ENCODE measurements around the gene OR10A6. TPM values are rescaled to one million over a fixed set of nuclear protein-coding genes. Genes with fewer than 3 reads are reported as not detected.

Gene OR10A6
- total RNA-seq, 4 donors from 2014 or later = not detected

DNA sequence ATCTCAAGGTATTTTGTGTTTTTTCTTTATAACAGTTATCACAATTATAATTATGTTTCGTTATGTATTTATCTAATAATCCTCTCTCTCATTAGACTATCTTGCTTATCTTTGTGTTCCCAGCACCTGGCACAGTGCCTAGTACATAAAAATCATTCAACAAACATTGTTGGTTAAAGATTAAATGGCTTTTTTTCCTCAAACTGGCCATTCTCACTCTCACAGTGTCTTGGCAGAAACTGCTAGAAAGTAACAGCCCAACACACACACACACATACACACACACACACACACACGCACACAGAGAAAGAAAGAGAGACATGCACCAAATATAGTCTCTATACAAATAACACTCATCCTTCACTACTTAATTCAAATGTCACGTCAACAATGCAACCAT is 36.8 kb downstream of the OR10A6 start:
- intact Hi-C loops (cut with DNase I; ENCODE audit: low total_unique reads) = no loop called here
- H3K4me3 ChIP-seq = no peak overlapping the region
- no peaks in the 10 kb centered on the region for H3K36me3 ChIP-seq
- no peak overlapping the region for H3K27ac ChIP-seq
- no peaks in the 10 kb centered on the region for H3K27me3 ChIP-seq
- TF ChIP-seq, protein P1, sequence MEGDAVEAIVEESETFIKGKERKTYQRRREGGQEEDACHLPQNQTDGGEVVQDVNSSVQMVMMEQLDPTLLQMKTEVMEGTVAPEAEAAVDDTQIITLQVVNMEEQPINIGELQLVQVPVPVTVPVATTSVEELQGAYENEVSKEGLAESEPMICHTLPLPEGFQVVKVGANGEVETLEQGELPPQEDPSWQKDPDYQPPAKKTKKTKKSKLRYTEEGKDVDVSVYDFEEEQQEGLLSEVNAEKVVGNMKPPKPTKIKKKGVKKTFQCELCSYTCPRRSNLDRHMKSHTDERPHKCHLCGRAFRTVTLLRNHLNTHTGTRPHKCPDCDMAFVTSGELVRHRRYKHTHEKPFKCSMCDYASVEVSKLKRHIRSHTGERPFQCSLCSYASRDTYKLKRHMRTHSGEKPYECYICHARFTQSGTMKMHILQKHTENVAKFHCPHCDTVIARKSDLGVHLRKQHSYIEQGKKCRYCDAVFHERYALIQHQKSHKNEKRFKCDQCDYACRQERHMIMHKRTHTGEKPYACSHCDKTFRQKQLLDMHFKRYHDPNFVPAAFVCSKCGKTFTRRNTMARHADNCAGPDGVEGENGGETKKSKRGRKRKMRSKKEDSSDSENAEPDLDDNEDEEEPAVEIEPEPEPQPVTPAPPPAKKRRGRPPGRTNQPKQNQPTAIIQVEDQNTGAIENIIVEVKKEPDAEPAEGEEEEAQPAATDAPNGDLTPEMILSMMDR (IDR thresholded peaks at IDR 0.05) = no peak
- no peak for TF ChIP-seq POLR2A (IDR thresholded peaks at IDR 0.05)
- no peak for DNase-seq
- no peaks in the 10 kb centered on the region for H3K4me1 ChIP-seq
- no peaks in the 10 kb centered on the region for H3K9me3 ChIP-seq

- no peaks in the 10 kb centered on the region for H3K4me1 ChIP-seq
- no peak overlapping the region for H3K27ac ChIP-seq
- H3K36me3 ChIP-seq = no peaks in the 10 kb centered on the region
- no peaks in the 10 kb centered on the region for H3K9me3 ChIP-seq
- no peak for TF ChIP-seq POLR2A (IDR thresholded peaks at IDR 0.05)
- TF ChIP-seq, protein P1 (IDR thresholded peaks at IDR 0.05) = no peak
- DNase-seq = no peak
- H3K27me3 ChIP-seq = no peaks in the 10 kb centered on the region
- H3K4me3 ChIP-seq = no peak overlapping the region
- intact Hi-C loops (cut with DNase I; ENCODE audit: low total_unique reads) = no loop called here
These were observed 37.3 kb downstream of the OR10A6 start for GRCh38 chr11:7893796-7894195.

DNA sequence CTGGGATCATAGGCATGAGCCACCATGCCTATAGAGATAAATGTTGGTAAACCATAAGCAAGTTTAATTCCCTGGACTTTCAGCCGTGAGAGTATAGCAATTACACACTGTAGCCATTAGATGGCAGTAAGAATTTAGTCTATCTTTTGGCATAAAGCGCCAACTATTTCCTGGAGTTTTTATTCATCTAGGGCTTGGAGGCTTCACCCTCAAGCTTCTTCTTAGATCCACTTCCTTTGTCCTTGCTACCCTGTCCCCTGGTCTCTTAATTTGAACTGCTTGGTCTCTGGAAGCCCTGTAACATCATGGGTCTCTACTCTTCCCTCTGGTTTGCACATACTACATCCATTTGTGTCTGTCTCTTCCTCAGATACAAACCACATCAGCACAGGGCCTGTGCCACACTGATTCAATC is 38.2 kb downstream of the OR10A6 start:
- H3K27me3 ChIP-seq = no peaks in the 10 kb centered on the region
- intact Hi-C loops (cut with DNase I; ENCODE audit: low total_unique reads) = no loop called here

DNA sequence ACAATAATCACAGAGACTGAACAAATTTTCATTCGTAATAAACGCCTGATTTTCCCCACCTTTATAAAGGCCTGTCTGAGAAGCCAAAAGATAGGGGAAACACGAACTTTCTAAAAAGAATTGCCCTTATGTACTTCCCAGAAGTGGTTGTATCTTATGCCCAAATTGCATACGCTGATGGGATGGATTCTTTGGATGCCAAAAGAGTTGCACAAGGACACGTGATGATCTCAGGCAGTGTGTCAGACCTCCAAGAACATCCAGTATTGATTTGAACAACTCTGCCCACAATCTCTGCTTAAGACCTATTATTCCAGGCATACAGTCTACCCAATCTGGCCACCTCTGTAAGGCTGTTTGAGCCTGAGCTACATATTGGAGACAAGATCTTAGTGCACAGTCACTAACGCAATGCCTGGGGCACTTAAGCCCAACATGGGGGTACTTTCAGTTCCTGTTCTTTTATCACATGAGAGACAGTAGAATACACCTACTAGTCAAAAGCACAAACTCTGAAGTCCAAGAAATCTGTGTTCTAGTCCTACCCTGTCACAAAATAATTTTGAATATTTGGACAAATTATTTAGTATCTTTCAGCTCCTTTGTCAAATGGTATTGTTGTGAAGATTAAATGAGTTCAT is 38.9 kb downstream of the OR10A6 start:
- DNase-seq = no peak
- intact Hi-C loops (cut with DNase I; ENCODE audit: low total_unique reads) = no loop called here
- no peaks in the 10 kb centered on the region for H3K9me3 ChIP-seq
- no peaks in the 10 kb centered on the region for H3K4me1 ChIP-seq
- H3K27ac ChIP-seq = no peak overlapping the region
- no peak overlapping the region for H3K4me3 ChIP-seq
- TF ChIP-seq POLR2A (IDR thresholded peaks at IDR 0.05) = no peak
- TF ChIP-seq, protein P1 (IDR thresholded peaks at IDR 0.05) = no peak
- H3K36me3 ChIP-seq = no peaks in the 10 kb centered on the region
- no peaks in the 10 kb centered on the region for H3K27me3 ChIP-seq

More for the DNA sequence above, 38.2 kb downstream of the OR10A6 start:
- Histone ChIP-seq H3K9me3 (no peaks in the 10 kb centered on the region), H3K27ac (no peak overlapping the region), H3K4me3 (no peak overlapping the region), H3K4me1 (no peaks in the 10 kb centered on the region), H3K36me3 (no peaks in the 10 kb centered on the region)
- TF ChIP-seq POLR2A (IDR thresholded peaks at IDR 0.05) = no peak
- TF ChIP-seq, protein P1 (IDR thresholded peaks at IDR 0.05) = peak; percentile 53 to 61 (median 57)
- DNase-seq = no peak

- intact Hi-C loops (cut with DNase I; ENCODE audit: low total_unique reads) = no loop called here
- no peak overlapping the region for H3K4me3 ChIP-seq
- no peak overlapping the region for H3K27ac ChIP-seq
- H3K9me3 ChIP-seq = no peaks in the 10 kb centered on the region
- DNase-seq = no peak
- H3K4me1 ChIP-seq = no peaks in the 10 kb centered on the region
- H3K27me3 ChIP-seq = no peaks in the 10 kb centered on the region
- no peaks in the 10 kb centered on the region for H3K36me3 ChIP-seq
- TF ChIP-seq POLR2A (IDR thresholded peaks at IDR 0.05) = no peak
- TF ChIP-seq, protein P1 (IDR thresholded peaks at IDR 0.05) = no peak
These were observed 40.5 kb downstream of the OR10A6 start for GRCh38 chr11:7890417-7891172.

All from uterus (tissue), 4 donors.